ENCODE measurements around the gene LIPA. TPM values are rescaled to one million over a fixed set of nuclear protein-coding genes. Genes with fewer than 3 reads are reported as not detected.

LIPA gene
- polyA plus RNA-seq, 1 donor (not counting 4 experiments of a cell fraction or from before 2014, with no cell fraction given) = 156 TPM

DNA sequence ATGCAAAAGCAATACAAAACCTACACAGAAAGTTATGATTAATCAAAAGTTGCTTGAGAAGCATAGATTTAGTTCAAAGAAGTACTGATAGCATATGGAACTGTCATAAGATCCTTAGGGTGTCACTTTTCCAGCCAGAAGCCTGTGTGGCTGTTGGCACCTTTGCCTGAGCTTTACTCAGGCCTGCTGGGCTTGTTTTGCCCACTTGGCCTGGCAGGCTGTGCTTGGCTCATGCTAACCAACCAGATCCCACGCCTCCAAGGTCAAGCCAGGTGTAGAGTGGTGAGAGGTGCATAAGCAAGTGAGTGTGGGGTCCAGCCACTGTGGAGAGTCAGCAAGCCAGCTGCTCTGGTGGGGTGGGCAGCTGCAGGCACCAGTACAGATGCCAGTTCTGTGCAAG, 12.0 kb upstream of the LIPA start:
- no peaks in the 10 kb centered on the region for H3K9me1 ChIP-seq (ENCODE audit: control insufficient read depth, extremely low read depth, insufficient read depth, low read length)
- dilution Hi-C loops (cut with MboI; ENCODE audit: extremely low pct_ligation_motif_present, low sequenced_read_pairs) = no loop called here
- FAIRE-seq = no peak
- H3K9ac ChIP-seq (ENCODE audit: control insufficient read depth, extremely low read depth, insufficient read depth, low read length) = no peak overlapping the region
- TF ChIP-seq, protein P1, sequence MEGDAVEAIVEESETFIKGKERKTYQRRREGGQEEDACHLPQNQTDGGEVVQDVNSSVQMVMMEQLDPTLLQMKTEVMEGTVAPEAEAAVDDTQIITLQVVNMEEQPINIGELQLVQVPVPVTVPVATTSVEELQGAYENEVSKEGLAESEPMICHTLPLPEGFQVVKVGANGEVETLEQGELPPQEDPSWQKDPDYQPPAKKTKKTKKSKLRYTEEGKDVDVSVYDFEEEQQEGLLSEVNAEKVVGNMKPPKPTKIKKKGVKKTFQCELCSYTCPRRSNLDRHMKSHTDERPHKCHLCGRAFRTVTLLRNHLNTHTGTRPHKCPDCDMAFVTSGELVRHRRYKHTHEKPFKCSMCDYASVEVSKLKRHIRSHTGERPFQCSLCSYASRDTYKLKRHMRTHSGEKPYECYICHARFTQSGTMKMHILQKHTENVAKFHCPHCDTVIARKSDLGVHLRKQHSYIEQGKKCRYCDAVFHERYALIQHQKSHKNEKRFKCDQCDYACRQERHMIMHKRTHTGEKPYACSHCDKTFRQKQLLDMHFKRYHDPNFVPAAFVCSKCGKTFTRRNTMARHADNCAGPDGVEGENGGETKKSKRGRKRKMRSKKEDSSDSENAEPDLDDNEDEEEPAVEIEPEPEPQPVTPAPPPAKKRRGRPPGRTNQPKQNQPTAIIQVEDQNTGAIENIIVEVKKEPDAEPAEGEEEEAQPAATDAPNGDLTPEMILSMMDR (optimal IDR thresholded peaks at IDR 0.05 in 1 of 3, IDR thresholded peaks at IDR 0.05 in 1 of 3, conservative IDR thresholded peaks at IDR 0.05 in 1 of 3; ENCODE audit: extremely low read depth in 1 of 3, insufficient read depth in 2 of 3, low read length in 3 of 3) = no peak
- no peak for TF ChIP-seq EZH2 (IDR thresholded peaks at IDR 0.05; ENCODE audit: low read length)
- H3K4me1 ChIP-seq (ENCODE audit: control insufficient read depth, extremely low read depth, insufficient read depth, low read length) = peaks cover 29% of the 10 kb centered on the region
- peaks cover 4% of the 10 kb centered on the region for H3K9me3 ChIP-seq (ENCODE audit: control insufficient read depth, low read depth, low read length)
- no peaks in the 10 kb centered on the region for H3K79me2 ChIP-seq (ENCODE audit: control insufficient read depth, insufficient read depth, low read length)
- no peak overlapping the region for H3K4me2 ChIP-seq (ENCODE audit: control insufficient read depth, extremely low read depth, insufficient read depth, low read depth, low read length)
- H4K20me1 ChIP-seq (ENCODE audit: control insufficient read depth, extremely low read depth, insufficient read depth, low read length) = no peaks in the 10 kb centered on the region
- no peaks in the 10 kb centered on the region for H3K27me3 ChIP-seq (ENCODE audit: control insufficient read depth, extremely low read depth, insufficient read depth, low read length)
- H3K27ac ChIP-seq (ENCODE audit: control insufficient read depth, insufficient read depth, low read length) = no peak overlapping the region
- H3K36me3 ChIP-seq (ENCODE audit: control insufficient read depth in 2 of 2, extremely low read depth in 1 of 2, insufficient read depth in 2 of 2, low read length in 2 of 2) = no peaks in the 10 kb centered on the region
- no peak overlapping the region for H2AFZ ChIP-seq (ENCODE audit: control insufficient read depth, low read length)
- no peak overlapping the region for H3K4me3 ChIP-seq (ENCODE audit: control insufficient read depth in 2 of 3, extremely low read depth in 1 of 3, insufficient read depth in 2 of 3, low read depth in 1 of 3, low read length in 3 of 3)
- no peak for DNase-seq (ENCODE audit: low read depth, low spot score)

DNA sequence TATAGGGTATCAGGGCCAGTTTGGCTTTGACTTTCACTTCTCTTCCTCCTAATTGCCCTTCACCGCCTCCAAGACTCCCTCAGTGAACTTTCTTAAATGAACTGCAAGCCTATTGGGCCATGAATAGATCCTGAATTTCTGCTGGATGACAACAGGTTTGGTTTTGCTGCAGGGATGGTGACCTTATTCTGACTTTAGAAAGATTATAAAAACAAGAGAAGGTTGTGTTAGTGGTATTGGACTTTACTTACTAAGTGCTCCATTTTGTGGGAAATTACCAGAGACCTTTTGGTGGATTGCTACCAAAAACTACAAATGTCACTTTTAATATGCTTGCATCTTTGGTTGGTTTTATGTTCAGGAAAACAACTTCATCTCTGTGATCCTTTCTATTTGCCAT, 11.5 kb upstream of the LIPA start:
- Histone ChIP-seq H3K27ac (ENCODE audit: control insufficient read depth, insufficient read depth, low read length) (no peak overlapping the region), H3K4me2 (ENCODE audit: control insufficient read depth, extremely low read depth, insufficient read depth, low read depth, low read length) (peak overlapping the region; percentile 23)
- no peak for FAIRE-seq

More for the DNA sequence above, 11.5 kb upstream of the LIPA start:
- H3K9me1 ChIP-seq (ENCODE audit: control insufficient read depth, extremely low read depth, insufficient read depth, low read length) = no peaks in the 10 kb centered on the region
- TF ChIP-seq EZH2 (IDR thresholded peaks at IDR 0.05; ENCODE audit: low read length) = no peak
- TF ChIP-seq, protein P1 (optimal IDR thresholded peaks at IDR 0.05 in 1 of 3, IDR thresholded peaks at IDR 0.05 in 1 of 3, conservative IDR thresholded peaks at IDR 0.05 in 1 of 3; ENCODE audit: extremely low read depth in 1 of 3, insufficient read depth in 2 of 3, low read length in 3 of 3) = no peak
- no peaks in the 10 kb centered on the region for H3K79me2 ChIP-seq (ENCODE audit: control insufficient read depth, insufficient read depth, low read length)
- peaks cover 4% of the 10 kb centered on the region for H3K9me3 ChIP-seq (ENCODE audit: control insufficient read depth, low read depth, low read length)
- H3K4me1 ChIP-seq (ENCODE audit: control insufficient read depth, extremely low read depth, insufficient read depth, low read length) = peaks cover 29% of the 10 kb centered on the region
- H3K9ac ChIP-seq (ENCODE audit: control insufficient read depth, extremely low read depth, insufficient read depth, low read length) = no peak overlapping the region
- no peaks in the 10 kb centered on the region for H4K20me1 ChIP-seq (ENCODE audit: control insufficient read depth, extremely low read depth, insufficient read depth, low read length)
- H3K27me3 ChIP-seq (ENCODE audit: control insufficient read depth, extremely low read depth, insufficient read depth, low read length) = no peaks in the 10 kb centered on the region
- peak overlapping the region; percentile 18 for H2AFZ ChIP-seq (ENCODE audit: control insufficient read depth, low read length)
- H3K36me3 ChIP-seq (ENCODE audit: control insufficient read depth in 2 of 2, extremely low read depth in 1 of 2, insufficient read depth in 2 of 2, low read length in 2 of 2) = no peaks in the 10 kb centered on the region
- DNase-seq (ENCODE audit: low read depth, low spot score) = no peak
- dilution Hi-C loops (cut with MboI; ENCODE audit: extremely low pct_ligation_motif_present, low sequenced_read_pairs) = no loop called here
- no peak overlapping the region for H3K4me3 ChIP-seq (ENCODE audit: control insufficient read depth in 2 of 3, extremely low read depth in 1 of 3, insufficient read depth in 2 of 3, low read depth in 1 of 3, low read length in 3 of 3)
